Limb (tissue), 2 donors: ENCODE data around the gene TBC1D5.

Experiments used
- DNase-seq, 2 donors: peaks; one replicate each; pipeline ENCODE4 v3.0.0-alpha.2; 2016; ENCODE audit errors: extremely low spot score in 2 of 2

TBC1D5 gene

DNA sequence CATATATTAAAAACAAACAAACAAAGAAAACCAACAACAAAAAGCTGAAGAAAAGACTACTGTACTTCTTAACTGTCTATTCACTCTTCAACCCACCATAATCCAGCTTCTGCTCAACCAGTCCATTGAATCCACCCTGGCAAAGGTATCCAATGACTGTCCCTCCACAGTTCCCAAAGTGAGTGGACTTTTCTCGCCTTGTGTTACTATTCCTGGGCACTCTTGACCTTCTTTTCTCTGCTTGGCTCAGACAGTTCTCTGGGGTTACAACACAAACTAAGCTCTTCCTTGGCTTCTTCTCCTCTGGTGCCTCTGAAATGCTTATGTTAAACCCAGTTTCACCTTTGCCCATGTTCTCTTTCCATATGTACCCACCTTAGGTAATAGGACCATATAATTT is 437.5 kb downstream of the TBC1D5 start:
- no peak for DNase-seq

DNA sequence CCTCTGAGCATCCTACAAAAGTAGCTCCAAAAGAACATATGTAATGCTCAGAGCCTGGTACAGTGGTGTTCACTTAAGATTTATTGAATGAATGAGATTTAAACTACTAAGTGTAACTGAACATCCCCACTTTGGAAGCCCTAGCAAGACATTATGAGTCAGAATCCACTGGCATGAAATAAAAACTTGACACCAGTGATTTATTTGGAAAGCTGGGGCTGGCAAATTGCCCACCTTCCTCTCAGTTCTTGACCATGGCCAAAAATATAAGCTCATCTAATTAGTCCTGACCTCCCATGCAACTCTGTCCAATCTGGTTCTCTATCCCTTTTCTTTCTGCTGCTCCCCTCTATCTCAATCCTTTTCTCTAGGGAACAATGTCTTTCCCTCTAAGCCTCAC is 439.7 kb downstream of the TBC1D5 start:
- DNase-seq: no peak

DNA sequence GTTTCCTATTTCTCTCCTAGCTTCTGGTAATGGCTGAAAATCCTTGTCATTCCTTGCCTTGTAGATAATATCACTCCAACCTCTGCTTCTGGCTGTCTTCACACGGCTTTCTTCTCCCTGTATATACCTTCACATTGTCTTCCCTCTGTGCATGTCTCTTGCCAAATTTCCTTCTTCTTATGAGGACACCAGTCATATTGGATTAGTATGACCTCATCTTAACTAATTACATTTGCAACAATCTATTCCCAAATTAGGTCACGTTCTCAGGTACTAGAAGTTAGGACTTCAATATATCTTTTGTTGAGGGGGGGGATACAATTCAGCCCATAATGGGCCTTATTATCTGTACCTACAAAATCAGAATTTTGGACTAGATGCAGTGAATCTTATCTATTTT is 440.3 kb downstream of the TBC1D5 start:
- no peak for DNase-seq

DNA sequence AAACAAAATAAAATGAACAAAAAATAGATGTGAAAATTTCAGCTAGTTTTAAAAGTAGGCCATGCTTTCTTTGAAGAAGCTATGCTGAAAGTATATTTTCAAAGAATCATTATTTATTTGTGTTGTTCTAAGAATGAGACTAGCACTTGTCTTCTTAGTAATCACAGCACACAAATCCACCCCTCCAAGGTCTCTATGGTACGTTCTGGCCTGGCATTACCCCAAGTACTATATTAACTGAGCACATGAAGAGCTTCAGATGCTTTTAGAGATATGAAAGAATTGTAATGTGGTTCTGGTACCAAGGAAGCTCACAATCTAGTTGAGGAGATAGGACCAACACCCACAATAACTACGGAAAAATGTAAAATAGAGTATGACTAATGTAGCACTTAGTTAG is 441.2 kb downstream of the TBC1D5 start:
- DNase-seq: no peak

DNA sequence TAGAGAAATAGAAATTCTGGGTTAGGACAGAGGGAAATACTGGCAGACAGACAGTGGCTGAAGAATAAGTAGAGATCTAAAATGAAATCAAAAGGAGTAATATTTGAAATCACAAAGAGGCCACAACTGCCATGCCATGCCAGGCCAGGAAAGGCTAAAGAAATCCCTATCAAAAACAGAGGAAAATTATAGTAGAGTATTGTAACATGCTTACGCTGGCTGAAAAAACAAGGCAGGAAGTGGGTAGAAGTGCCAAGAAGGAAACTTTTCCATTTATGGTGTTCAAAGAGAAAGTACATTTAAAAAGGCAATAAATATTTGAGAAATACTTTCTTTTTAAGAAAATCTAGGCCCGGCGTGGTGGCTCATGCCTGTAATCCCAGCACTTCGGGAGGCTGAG is 442.0 kb downstream of the TBC1D5 start:
- no peak for DNase-seq

DNA sequence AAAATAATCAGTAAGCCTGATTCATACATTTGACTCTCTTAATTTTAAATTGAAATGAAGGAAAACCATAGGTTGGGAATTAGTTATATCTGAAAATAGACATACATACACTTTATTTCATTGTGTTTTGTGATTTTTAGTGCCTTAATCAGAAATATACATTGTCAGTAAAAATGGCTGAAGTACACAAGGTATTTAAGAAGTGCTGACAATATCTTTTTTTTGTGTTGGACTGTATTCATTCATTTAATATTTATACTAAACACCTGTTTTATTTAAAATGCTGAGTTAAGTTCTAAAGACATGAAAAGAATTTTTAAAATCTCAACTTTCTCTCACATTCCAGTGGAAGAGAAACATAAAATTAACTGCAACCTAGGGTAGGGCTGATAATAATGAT is 444.4 kb downstream of the TBC1D5 start:
- DNase-seq: no peak

DNA sequence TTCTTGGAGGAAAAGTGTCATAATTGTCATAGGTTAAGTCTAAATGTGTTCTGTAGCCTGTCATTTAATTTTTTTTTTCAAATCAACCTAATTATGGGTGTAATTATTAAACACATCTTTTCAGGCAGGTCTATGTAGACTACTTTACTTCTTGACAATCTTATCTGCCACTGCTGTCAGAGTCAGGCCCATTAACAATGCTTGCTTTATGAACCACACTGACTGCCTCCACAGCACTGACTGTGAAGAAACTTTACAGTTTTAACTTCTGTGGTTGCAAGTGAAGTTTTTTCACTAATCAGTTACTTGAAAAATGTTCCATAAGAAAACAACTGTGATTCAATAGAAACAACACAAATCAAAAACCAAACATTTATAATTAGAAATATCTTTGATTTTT is 449.9 kb downstream of the TBC1D5 start:
- DNase-seq: no peak

DNA sequence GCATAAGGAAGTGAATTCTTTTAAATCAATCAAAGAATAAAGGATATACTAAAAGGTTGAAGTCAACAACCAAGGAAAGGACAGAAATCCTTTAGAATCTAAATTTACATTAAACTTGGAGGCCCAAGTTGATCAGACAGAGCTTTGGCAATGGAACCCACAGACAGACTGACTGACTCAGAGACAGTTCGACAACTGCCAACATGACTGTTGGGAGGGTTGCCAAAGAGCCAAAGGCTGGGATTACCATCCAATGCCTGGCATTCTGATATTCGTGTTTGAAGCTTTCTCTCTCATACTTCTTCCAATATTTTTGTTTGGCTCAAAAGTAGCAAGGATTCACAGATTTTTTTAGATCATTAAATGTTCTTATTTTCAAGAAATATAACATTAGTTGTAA is 451.5 kb downstream of the TBC1D5 start:
- DNase-seq: no peak

DNA sequence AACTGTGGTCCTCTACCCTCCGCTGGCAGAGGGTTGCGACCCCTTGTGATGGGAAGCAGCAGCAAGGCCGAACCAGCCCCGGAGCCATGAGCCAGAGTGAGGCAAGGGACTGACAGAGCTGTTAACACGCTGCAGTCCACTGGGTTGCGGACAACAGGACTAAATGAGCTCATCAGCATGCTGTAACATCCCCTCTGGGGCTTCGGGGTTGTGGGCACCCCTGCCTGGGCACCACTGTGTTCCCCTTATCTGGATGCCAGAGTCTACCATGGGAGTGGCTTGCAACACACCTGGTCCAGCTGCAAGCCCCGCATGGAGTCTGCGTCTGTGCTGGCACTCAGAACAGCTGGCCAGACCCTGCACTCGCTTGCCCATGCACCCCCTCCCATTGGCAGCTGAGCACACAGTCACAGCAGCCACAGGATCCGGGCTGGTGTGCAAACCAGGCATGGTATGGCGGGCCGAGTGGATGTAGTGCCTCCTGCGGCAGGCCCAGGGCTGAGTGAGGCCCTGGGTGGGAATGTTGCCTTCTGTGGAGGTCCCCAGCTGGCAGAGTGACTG is 453.5 kb downstream of the TBC1D5 start:
- no peak for DNase-seq

DNA sequence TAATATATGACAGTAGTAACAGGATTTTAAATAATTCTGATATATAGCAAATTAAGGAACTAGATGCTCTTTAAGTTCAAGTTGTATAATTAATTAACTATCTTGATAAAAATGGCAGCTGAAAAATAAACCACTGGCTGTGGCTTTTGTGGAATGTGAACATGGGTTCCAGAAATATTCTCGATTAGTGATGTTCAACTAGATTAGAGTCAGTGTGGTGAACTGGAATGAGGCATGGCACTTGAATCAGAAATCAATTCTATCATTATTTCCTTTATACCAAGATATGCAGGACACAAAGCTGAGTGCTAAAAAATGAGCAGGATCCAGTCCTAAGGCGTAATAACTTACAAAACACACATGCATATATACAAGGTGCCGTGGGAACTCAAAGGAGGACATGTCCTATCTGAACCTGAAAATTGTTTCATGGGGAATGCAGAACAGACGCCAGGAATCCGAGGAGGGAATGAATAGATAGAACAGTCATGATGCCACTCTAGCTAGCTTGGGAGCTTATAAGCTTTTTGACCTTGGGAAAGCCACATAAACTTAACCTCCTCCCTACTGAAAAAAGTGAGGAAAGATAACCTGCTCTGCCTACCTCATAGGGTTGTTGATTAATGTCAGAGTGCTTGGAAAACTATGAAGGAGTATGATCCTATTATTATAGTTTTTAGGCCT is 455.3 kb downstream of the TBC1D5 start:
- no peak for DNase-seq

DNA sequence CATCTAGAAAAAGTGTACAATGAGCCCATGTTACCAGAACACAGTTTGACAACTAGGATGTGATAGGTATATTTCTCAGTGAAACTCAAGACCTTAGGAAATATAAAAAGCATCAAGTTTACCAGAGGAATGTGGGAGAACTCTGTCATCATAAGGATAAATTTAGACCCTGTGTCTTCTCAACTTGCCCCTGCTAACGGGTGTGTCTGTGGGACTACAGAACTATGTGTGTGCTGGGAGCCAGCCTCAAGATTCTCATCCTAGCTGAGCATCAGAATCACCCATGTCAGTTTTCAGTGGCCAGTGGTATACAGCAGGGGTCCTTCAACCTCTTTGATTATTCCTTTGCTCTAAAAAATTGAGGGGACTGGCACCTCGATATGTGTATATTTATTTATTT is 464.4 kb downstream of the TBC1D5 start:
- DNase-seq: no peak

DNA sequence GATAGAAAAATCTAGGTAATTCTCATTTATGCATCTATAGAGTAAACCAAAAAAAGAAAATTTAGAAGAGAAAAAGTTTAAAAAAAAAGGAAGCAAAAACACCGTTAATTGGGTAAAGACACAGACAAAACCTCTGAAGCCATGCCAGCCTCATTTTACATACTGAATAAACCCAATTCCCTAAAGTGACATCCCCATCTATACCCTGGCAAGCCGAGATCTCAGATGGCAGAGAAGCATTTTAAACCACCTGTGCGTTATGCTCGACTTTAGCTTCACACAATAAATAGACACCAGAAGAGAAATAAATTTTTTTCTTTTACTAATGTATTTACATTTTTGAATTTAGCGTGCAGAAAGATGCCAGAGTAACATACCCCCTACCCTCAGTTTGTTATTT is 475.6 kb downstream of the TBC1D5 start:
- no peak for DNase-seq

DNA sequence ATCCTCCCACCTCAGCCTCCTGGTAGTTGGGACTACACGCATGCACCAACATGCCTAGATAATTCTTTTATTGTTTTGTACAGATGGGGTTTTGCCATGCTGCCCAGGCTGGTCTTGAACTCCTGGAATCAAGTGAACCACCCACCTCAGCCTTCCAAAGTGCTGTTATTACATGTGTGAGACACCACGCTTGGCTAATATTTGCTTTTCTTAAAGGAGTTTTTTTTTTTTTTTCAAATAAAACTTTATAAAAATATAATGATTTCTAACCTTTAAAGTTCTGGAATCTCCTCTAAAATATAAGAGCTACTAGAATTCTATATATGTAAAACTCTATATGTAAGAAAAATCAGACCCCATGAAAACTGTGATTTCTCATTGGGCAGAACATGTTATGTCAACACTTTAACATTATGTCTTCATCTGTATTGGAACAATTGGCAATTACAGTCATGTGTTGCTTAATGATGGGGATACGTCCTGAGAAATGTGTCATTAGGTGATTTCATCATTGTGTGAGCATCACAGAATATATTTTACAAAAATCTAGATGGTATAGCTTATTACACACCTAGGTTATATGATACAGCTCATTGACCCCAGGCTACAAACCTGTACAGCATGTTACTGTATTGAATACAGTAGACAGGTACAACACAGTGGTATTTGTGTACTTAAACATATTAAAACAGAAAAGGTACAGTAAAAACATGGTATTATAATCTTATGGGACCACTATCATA is 480.6 kb downstream of the TBC1D5 start:
- DNase-seq: no peak

DNA sequence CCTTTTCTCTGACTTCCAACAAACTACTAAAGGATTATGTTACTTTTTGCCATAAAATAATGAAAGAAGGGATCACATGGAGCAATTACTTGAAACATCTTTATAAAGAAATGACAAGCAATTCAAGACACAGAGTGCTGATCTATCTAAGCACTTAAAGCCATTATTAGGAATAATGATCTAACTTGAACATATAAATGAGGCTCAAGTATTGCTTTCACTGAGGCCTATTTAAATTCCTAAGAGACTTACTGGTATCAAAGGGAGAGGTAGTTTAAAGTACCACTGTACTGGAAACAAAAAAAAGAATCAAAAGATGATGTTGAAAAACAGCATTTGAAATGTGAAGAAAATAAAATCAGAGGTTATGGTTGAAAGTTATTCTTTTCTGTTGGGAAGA is 482.2 kb downstream of the TBC1D5 start:
- DNase-seq: no peak

DNA sequence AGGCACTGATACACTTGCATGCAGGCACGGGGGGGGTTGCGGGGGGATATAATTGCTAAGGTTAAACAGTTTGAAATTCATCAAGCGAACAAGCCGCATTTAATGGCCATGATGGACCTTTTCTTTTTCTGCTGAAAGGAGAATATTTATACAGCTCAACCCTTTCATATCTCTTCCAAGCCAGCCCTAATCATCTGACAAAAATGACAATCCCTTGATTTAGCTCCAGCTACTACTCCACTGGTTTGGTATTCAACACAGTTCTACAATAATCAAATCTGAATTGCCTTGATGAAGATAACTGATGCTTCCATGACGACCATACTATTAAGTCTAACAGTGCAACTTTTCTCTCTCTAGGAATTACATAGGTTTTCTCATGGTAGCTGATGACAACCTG is 482.7 kb downstream of the TBC1D5 start:
- no peak for DNase-seq

DNA sequence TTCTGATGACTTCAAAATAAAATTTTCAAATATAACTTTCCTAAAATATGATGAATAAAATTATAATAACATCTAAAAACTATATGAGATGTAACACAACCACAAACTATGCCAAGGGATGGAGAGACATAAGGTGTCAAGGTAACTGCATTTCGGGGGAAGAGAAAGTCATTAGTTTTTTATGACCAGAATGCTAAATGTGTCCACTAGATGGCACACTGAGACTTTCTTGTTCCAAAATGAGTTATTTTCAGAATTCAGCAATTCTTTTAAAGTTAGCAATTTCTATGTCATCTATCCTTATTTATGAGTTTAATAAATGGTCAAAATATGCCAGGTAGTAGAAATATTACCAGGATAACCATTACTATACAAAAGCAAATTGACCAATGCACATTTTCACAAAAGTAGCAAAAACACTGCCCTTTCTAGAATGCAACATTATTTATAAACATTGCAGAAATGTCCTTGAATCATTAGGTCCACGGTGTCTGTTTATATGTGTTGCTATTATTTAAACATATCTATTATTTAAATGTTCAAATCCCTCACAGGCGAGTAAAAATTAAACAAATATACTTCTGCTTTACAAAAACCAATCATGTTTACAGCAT is 483.5 kb downstream of the TBC1D5 start:
- peak in 1 of 2 donors; percentile 63 for DNase-seq

DNA sequence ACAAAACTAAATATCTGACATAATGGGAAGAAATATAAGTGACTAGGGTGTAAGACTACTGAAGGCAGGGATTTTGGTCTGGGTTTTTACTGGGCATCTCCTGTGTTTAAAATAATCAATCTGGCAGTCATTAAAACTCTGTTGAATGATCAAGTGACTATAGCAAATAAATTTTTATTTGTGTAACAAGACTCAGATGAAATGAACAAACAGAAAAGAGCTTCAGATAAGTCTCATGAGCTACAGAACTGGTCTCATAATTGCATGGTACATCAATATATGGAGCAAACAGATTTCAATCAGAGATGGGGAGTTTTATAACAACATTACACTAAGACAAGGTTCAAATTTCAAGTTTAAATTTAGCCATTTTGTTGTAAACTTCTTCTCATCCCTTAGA is 485.2 kb downstream of the TBC1D5 start:
- DNase-seq: no peak

DNA sequence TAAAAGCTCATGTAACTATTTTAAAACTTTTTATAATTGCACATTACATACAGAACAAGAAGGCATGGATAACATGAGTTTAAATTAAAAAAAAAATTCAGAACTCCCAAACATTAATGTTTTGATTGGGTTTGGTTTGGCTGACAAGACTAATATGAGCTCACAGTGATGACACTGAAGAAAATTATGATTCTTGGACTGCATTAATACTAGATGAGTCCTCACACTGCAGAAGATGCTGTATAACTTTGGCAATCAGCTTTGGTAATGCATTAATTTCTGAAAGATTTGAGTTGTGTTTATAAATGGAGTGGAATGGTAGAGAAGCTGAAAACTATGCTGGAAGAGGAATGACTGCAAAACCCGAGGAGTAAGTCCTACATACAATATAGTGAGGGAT is 498.8 kb downstream of the TBC1D5 start:
- DNase-seq: no peak

DNA sequence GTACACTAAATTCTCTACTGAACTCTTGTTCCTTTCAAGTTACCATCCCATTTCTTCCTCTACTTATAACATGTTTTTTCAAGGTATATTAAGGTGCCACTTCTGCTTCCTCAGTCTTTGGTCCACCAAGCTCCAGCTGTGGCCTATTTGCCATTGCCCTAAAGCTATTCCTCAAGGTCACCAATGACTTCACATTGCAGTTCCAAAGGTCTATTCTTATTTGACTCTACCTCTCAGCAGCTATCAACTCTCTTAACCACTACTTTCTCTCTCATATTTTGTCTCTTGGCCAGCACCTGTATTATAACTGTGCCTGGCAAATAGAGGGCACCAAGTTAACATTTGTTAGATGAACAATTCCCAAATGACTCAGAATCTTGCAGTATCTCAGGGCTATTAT is 503.0 kb downstream of the TBC1D5 start:
- no peak for DNase-seq

DNA sequence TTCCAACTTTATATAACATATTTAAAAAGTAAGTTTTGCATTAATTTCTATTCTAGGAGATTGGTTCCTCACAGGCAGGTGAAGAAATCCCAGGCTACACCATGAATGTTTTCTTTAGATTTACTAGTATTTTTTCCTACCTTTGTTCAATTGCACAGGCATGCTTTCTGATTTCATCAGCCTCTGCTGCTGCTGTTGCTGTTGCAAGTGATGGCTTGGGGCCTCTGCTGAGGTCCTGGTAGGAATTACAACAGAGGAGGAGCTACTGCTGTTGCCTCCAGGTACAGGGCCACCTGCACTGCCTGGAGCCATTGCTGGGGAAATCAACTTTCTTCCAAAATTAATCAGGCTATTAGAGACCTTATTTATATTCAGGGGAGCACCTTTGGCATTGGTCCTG is 504.4 kb downstream of the TBC1D5 start:
- DNase-seq: no peak

DNA sequence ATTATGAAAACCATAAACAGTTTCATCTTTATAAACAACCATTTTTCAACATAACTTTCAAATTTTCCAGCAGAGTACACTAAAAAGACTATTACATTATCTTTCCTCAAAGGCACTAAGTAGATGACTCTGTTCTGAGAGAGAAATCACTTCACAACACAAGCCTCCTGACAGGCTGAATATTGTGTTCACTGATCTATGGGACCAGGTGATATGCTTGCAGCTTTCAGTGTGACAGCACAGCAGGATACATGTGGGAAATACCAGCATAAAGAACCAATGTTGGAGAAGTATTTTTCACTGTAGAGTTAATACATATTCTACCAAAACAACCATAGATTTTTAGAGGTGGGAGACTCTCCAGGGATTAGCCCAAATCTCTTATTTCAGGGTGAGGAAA is 507.1 kb downstream of the TBC1D5 start:
- DNase-seq: no peak

DNA sequence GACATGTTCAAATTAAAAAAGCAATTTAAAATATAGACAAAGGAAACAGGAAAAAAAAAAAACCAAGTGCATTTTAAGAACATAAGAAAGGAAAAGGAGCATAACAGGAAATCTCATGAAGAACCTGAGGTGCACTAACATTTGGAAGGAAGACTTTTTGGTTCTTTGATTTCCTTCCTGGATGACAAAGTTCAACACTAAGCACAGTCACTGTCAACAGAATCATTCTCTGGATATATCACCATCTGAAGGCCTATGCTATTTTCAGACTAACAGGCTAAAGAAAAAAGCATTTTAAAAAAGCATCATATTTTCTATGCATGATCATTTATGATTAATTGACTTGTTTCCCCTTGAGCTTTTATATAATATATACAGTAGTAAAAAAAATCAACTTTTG is 508.0 kb downstream of the TBC1D5 start:
- no peak for DNase-seq

DNA sequence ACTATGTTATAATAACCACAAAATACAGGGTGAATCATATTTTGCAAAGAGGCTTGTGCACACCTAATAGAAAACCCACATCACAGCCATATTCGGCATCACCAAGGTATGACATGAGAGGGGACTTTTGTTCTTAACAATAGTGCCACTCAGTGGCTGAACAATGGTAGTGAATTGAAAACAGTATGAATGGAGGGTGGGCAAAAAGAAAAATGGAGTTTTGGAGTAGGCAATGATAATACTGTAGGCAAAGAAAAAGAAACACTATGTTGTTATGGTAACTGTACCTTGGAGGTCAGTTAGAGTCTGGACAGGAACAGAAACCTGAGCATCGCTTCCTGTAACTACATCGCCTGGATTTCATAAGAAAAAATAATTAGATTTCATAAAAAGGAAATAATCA is 509.0 kb downstream of the TBC1D5 start:
- DNase-seq: peak in 1 of 2 donors; percentile 49
